ENCODE measurements around the gene GPR108. TPM values are rescaled to one million over a fixed set of nuclear protein-coding genes. Genes with fewer than 3 reads are reported as not detected.
A peak's percentile ranks its signal among the peaks of the same experiment; 100 is the strongest.

The GPR108 gene
- total and polyA plus RNA-seq, 2 of the 13 experiments (the other 11 are each of a cell fraction or from before 2014, with no cell fraction given), result 36.4 to 63.0 TPM

- TF ChIP-seq, protein P1, sequence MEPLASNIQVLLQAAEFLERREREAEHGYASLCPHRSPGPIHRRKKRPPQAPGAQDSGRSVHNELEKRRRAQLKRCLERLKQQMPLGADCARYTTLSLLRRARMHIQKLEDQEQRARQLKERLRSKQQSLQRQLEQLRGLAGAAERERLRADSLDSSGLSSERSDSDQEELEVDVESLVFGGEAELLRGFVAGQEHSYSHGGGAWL (CRISPR knock-in tag; IDR thresholded peaks at IDR 0.05), result no peak
- TF ChIP-seq TRIM22 (IDR thresholded peaks at IDR 0.05) (no peak), ZNF670 (CRISPR knock-in tag; IDR thresholded peaks at IDR 0.05; ENCODE audit: borderline replicate concordance) (no peak), HOXA7 (CRISPR knock-in tag; IDR thresholded peaks at IDR 0.05) (no peak), NFRKB (IDR thresholded peaks at IDR 0.05) (no peak), MED8 (CRISPR knock-in tag; IDR thresholded peaks at IDR 0.05; ENCODE audit: insufficient replicate concordance) (no peak), ZNF225 (CRISPR knock-in tag; IDR thresholded peaks at IDR 0.05) (no peak), EP300 (IDR thresholded peaks at IDR 0.05; ENCODE audit: low read depth in 2 of 2, low read length in 2 of 2) (peak in 1 of 2 experiments; percentile 80; a peak in 2 of 4 replicates), EP300 (CRISPR knock-in tag; IDR thresholded peaks at IDR 0.05; ENCODE audit: borderline replicate concordance) (0 out of 2 replicates have a peak, but pooled peaks have one; percentile 5), ZNF768 (CRISPR knock-in tag; IDR thresholded peaks at IDR 0.05) (no peak), ZSCAN29 (CRISPR knock-in tag; conservative IDR thresholded peaks at IDR 0.05) (peak; percentile 88; the same call in 1 of the 2 replicates), REXO4 (CRISPR knock-in tag; IDR thresholded peaks at IDR 0.05; ENCODE audit: borderline replicate concordance) (no peak), AHDC1 (CRISPR knock-in tag; IDR thresholded peaks at IDR 0.05; ENCODE audit: borderline replicate concordance) (0 out of 2 replicates have a peak, but pooled peaks have one; percentile 43), MAFK (conservative IDR thresholded peaks at IDR 0.05 in 1 of 2, IDR thresholded peaks at IDR 0.05 in 1 of 2; ENCODE audit: low read length in 2 of 2) (peak; percentile 38 to 66), NCOR1 (IDR thresholded peaks at IDR 0.05; ENCODE audit: borderline replicate concordance, low read length) (peak; percentile 50; the same call in 1 of the 2 replicates), POLR2AphosphoS5 (IDR thresholded peaks at IDR 0.05; ENCODE audit: low read depth, low read length) (no peak)
- TF ChIP-seq, protein P2, sequence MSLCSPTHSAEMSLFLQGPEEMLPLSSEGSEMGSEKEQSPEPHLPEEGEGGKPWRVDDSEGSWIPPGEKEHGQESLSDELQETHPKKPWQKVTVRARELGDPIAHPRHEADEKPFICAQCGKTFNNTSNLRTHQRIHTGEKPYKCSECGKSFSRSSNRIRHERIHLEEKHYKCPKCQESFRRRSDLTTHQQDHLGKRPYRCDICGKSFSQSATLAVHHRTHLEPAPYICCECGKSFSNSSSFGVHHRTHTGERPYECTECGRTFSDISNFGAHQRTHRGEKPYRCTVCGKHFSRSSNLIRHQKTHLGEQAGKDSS (CRISPR knock-in tag; IDR thresholded peaks at IDR 0.05; ENCODE audit: borderline replicate concordance, low read depth), result no peak
- TF ChIP-seq, protein P3, sequence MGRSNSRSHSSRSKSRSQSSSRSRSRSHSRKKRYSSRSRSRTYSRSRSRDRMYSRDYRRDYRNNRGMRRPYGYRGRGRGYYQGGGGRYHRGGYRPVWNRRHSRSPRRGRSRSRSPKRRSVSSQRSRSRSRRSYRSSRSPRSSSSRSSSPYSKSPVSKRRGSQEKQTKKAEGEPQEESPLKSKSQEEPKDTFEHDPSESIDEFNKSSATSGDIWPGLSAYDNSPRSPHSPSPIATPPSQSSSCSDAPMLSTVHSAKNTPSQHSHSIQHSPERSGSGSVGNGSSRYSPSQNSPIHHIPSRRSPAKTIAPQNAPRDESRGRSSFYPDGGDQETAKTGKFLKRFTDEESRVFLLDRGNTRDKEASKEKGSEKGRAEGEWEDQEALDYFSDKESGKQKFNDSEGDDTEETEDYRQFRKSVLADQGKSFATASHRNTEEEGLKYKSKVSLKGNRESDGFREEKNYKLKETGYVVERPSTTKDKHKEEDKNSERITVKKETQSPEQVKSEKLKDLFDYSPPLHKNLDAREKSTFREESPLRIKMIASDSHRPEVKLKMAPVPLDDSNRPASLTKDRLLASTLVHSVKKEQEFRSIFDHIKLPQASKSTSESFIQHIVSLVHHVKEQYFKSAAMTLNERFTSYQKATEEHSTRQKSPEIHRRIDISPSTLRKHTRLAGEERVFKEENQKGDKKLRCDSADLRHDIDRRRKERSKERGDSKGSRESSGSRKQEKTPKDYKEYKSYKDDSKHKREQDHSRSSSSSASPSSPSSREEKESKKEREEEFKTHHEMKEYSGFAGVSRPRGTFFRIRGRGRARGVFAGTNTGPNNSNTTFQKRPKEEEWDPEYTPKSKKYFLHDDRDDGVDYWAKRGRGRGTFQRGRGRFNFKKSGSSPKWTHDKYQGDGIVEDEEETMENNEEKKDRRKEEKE (IDR thresholded peaks at IDR 0.05), result no peak
Measured at GRCh38 chr19:6725513-6726231, 11.7 kb downstream of the GPR108 start (continued).
